IMR-90 (cell line): Measurements from ENCODE around the gene IKZF4. TPM values are rescaled to one million over a fixed set of nuclear protein-coding genes. Genes with fewer than 3 reads are reported as not detected.
A peak's percentile ranks its signal among the peaks of the same experiment; 100 is the strongest.

ENCODE experiments used
- ATAC-seq: fragments of 200-7000 bp; cut with Tn5 transposase; 2 replicates; pipeline ENCODE4 v1.9.1; 2020; ENCODE audit warnings: low read depth, mild to moderate bottlenecking, moderate library complexity
- BruUV-seq: library from RNA; stranded (reverse); fragments of 400-500 nt; replicated peaks from 2 replicates; lab custom pipeline; 2021; lab: Mats Ljungman, UMichigan
- CTCF ChIA-PET: fragments of 300-600 bp; formaldehyde crosslinking; extraction: SDS; loops from one replicate; lab custom pipeline; 2021; ENCODE audit warnings: antibody characterized with exemption; lab: Yijun Ruan, JAX
- POLR2A ChIA-PET: fragments of 300-600 bp; sonication (Branson Sonifier 250); formaldehyde crosslinking; loops from one replicate; lab custom pipeline; 2022; ENCODE audit warnings: antibody characterized with exemption; ENCODE audit not compliant: unreplicated experiment; lab: Charles Lee
- DNase-seq: peaks from one replicate; pipeline ENCODE4 v3.0.0; 2013
- H2AFZ ChIP-seq: replicated peaks from 2 replicates; pipeline ENCODE3; 2013; ENCODE audit warnings: low read length, mild to moderate bottlenecking; ENCODE audit not compliant: poor library complexity
- H2AK5ac ChIP-seq: 2 replicates; pipeline ENCODE4 v1.6.1; 2013; ENCODE audit warnings: low read depth, low read length, inconsistent platforms
- H2AK9ac ChIP-seq: replicated peaks from 2 replicates; pipeline ENCODE3; 2013; ENCODE audit warnings: mild to moderate bottlenecking, low read depth, low read length, moderate library complexity; ENCODE audit not compliant: poor library complexity
- H2BK120ac ChIP-seq: 2 replicates; pipeline ENCODE4 v1.6.1; 2013; ENCODE audit warnings: low read depth, low read length, inconsistent platforms
- H2BK15ac ChIP-seq: 3 replicates; pipeline ENCODE4 v1.6.1; 2013; ENCODE audit warnings: low read depth, low read length, inconsistent platforms
- H2BK20ac ChIP-seq: 2 replicates; pipeline ENCODE4 v1.6.1; 2013; ENCODE audit warnings: low read depth, mild to moderate bottlenecking, inconsistent platforms, low read length, moderate library complexity
- H2BK5ac ChIP-seq: 2 replicates; pipeline ENCODE4 v1.6.1; 2013; ENCODE audit warnings: mild to moderate bottlenecking, low read depth, low read length, inconsistent platforms; ENCODE audit not compliant: poor library complexity, severe bottlenecking
- H3K14ac ChIP-seq: replicated peaks from 2 replicates; pipeline ENCODE4 v1.6.1; 2013; ENCODE audit warnings: low read depth, low read length, inconsistent platforms
- H3K18ac ChIP-seq: 2 replicates; pipeline ENCODE4 v1.6.1; 2013; ENCODE audit warnings: low read depth, low read length, control low read depth
- H3K23ac ChIP-seq: 2 replicates; pipeline ENCODE4 v1.6.1; 2013; ENCODE audit warnings: low read depth, low read length, inconsistent platforms
- H3K27ac ChIP-seq: 2 replicates; pipeline ENCODE4 v1.5.1; 2013; ENCODE audit warnings: mild to moderate bottlenecking, control low read depth, low read length; ENCODE audit not compliant: insufficient read depth
- H3K27me3 ChIP-seq: 2 replicates; pipeline ENCODE4 v1.6.1; 2013; ENCODE audit warnings: low read length; ENCODE audit not compliant: control insufficient read depth, insufficient read depth
- H3K36me3 ChIP-seq: 2 replicates; pipeline ENCODE4 v1.6.1; 2013; ENCODE audit warnings: low read length, mixed read lengths; ENCODE audit not compliant: control insufficient read depth, insufficient read depth
- H3K4ac ChIP-seq: 2 replicates; pipeline ENCODE4 v1.6.1; 2013; ENCODE audit warnings: low read depth, low read length, inconsistent platforms
- H3K4me1 ChIP-seq: 2 replicates; pipeline ENCODE4 v1.6.1; 2013; ENCODE audit warnings: low read length, mixed read lengths; ENCODE audit not compliant: control insufficient read depth, insufficient read depth
- H3K4me2 ChIP-seq: 2 replicates; pipeline ENCODE4 v1.6.1; 2013; ENCODE audit warnings: low read depth, mild to moderate bottlenecking, control low read depth, low read length, moderate library complexity
- H3K4me3 ChIP-seq: 2 replicates; pipeline ENCODE4 v1.5.1; 2013; ENCODE audit warnings: low read depth, mild to moderate bottlenecking, control low read depth, low read length, moderate library complexity; ENCODE audit not compliant: insufficient read depth
- H3K56ac ChIP-seq: 2 replicates; pipeline ENCODE4 v1.6.1; 2013; ENCODE audit warnings: low read length, inconsistent platforms; ENCODE audit not compliant: insufficient read depth; ENCODE audit errors: extremely low read depth
- H3K79me1 ChIP-seq, 2 experiments: 2 replicates each; pipeline ENCODE4 v1.6.1; 2013; ENCODE audit warnings: low read length in 2 of 2, inconsistent platforms in 1 of 2, low read depth in 1 of 2
- H3K9ac ChIP-seq: 2 replicates; pipeline ENCODE4 v1.6.1; 2013; ENCODE audit warnings: low read depth, low read length, control low read depth
- H3K9me1 ChIP-seq: 2 replicates; pipeline ENCODE4 v1.6.1; 2013; ENCODE audit warnings: low read length, inconsistent platforms; ENCODE audit not compliant: insufficient read depth
- H3K9me3 ChIP-seq: 2 replicates; pipeline ENCODE4 v1.6.1; 2013; ENCODE audit warnings: low read length; ENCODE audit not compliant: control insufficient read depth, insufficient read depth
- H4K20me1 ChIP-seq: 2 replicates; pipeline ENCODE4 v1.6.1; 2013; ENCODE audit warnings: low read length, inconsistent platforms; ENCODE audit not compliant: insufficient read depth
- H4K5ac ChIP-seq: 2 replicates; pipeline ENCODE4 v1.6.1; 2013; ENCODE audit warnings: mild to moderate bottlenecking, low read depth, low read length, control low read depth
- H4K8ac ChIP-seq, 2 experiments: 2 replicates each; pipeline ENCODE4 v1.6.1; 2013; ENCODE audit warnings: low read depth in 2 of 2, low read length in 2 of 2, control low read depth in 1 of 2, inconsistent platforms in 1 of 2
- H4K91ac ChIP-seq: 2 replicates; pipeline ENCODE4 v1.6.1; 2013; ENCODE audit warnings: low read depth, low read length, inconsistent platforms; ENCODE audit not compliant: insufficient read depth
- BHLHE40 ChIP-seq: fragments of 150-350 bp; IDR thresholded peaks from 2 replicates; pipeline ENCODE4 v1.6.1; 2016; ENCODE audit warnings: mild to moderate bottlenecking, low read depth, low read length
- CEBPB ChIP-seq: IDR thresholded peaks from 2 replicates; pipeline ENCODE4 v1.6.1; 2012; ENCODE audit warnings: low read depth, low read length, improper control_type of control experiment
- CHD1 ChIP-seq: IDR thresholded peaks from 2 replicates; pipeline ENCODE4 v1.6.1; 2012; ENCODE audit warnings: low read depth, low read length, improper control_type of control experiment
- CTCF ChIP-seq: conservative IDR thresholded peaks from 2 replicates; pipeline ENCODE4 v1.5.1; 2012; ENCODE audit warnings: mild to moderate bottlenecking, low read depth, low read length, improper control_type of control experiment
- ELK1 ChIP-seq: fragments of 150-350 bp; IDR thresholded peaks from 2 replicates; pipeline ENCODE4 v1.6.1; 2016; ENCODE audit warnings: low read depth, mild to moderate bottlenecking, low read length, moderate library complexity, borderline replicate concordance
- MAFK ChIP-seq: IDR thresholded peaks from 2 replicates; pipeline ENCODE4 v1.6.1; 2012; ENCODE audit warnings: low read depth, low read length, improper control_type of control experiment
- MAZ ChIP-seq: IDR thresholded peaks from 2 replicates; pipeline ENCODE4 v1.6.1; 2012; ENCODE audit warnings: low read depth, mild to moderate bottlenecking, low read length, improper control_type of control experiment, moderate library complexity, borderline replicate concordance
- NFE2L2 ChIP-seq: fragments of 150-350 bp; IDR thresholded peaks from 2 replicates; pipeline ENCODE4 v1.6.1; 2016; ENCODE audit warnings: low read depth, mild to moderate bottlenecking, low read length
- POLR2A ChIP-seq: IDR thresholded peaks from 2 replicates; pipeline ENCODE4 v1.6.1; 2012; ENCODE audit warnings: mild to moderate bottlenecking, low read depth, low read length
- RAD21 ChIP-seq: IDR thresholded peaks from 2 replicates; pipeline ENCODE4 v1.6.1; 2012; ENCODE audit warnings: low read length, improper control_type of control experiment
- RCOR1 ChIP-seq: IDR thresholded peaks from 2 replicates; pipeline ENCODE4 v1.6.1; 2012; ENCODE audit warnings: mild to moderate bottlenecking, low read length, improper control_type of control experiment; ENCODE audit not compliant: insufficient replicate concordance
- RFX5 ChIP-seq: IDR thresholded peaks from 2 replicates; pipeline ENCODE4 v1.8.0; 2012; ENCODE audit warnings: low read depth, mild to moderate bottlenecking, low read length, moderate library complexity
- SMC3 ChIP-seq: fragments of 150-350 bp; IDR thresholded peaks from 2 replicates; pipeline ENCODE4 v1.6.1; 2016; ENCODE audit warnings: low read depth, mild to moderate bottlenecking, antibody characterized with exemption, low read length, moderate library complexity
- USF2 ChIP-seq: fragments of 150-350 bp; IDR thresholded peaks from 2 replicates; pipeline ENCODE4 v1.6.1; 2017; ENCODE audit warnings: mild to moderate bottlenecking, antibody characterized with exemption, low read length, low read depth
- WGBS, 2 experiments: methylation state at CpG; one replicate each; pipeline versions ENCODE4 v1.1.5 to v1.1.7; 2013; ENCODE audit warnings: missing lambda C conversion rate in 2 of 2; ENCODE audit not compliant: insufficient read length in 1 of 2; ENCODE audit errors: extremely low coverage in 2 of 2; 5-methylcytosine and 5-hydroxymethylcytosine counted together
- dilution Hi-C: fragments of 300-500 bp; cut with HindIII; formaldehyde crosslinking; loops from one replicate; pipeline ENCODE4 v1.14.3; 2018; ENCODE audit warnings: low sequenced_read_pairs; ENCODE audit not compliant: unreplicated experiment
- in situ Hi-C: fragments of 300-500 bp; cut with MboI; formaldehyde crosslinking; loops from 3 replicates; pipeline ENCODE4 v1.14.3; 2019; ENCODE audit warnings: low sequenced_read_pairs, inconsistent platforms, mixed read lengths
- intact Hi-C: fragments of 100-400 bp; cut with micrococcal nuclease; formaldehyde crosslinking; loops from 2 replicates; pipeline ENCODE4 v1.10.0; 2022
- polyA plus RNA-seq, 3 experiments: library from polyadenylated mRNA; depleted of rRNA; stranded (reverse); fragments of >200 nt; gene quantifications; 2 replicates each; pipeline ENCODE4 v1.2.3, GENCODE V29; 2012; ENCODE audit warnings: low replicate concordance in 1 of 3
- total RNA-seq: library from RNA; depleted of rRNA; stranded (reverse); fragments of >200 nt; gene quantifications from 2 replicates; pipeline ENCODE4 v1.2.3, GENCODE V29; 2012

IKZF4 gene
- total and polyA plus RNA-seq, 2 of the 4 experiments (the other 2 are of a cell fraction), result 1.8 to 7.1 TPM

- no peak overlapping the region for H2AFZ ChIP-seq
- POLR2A ChIA-PET, result interaction anchor here (0.5 kb wide), 1 partner anchor 13 kb away, joined by 6 read pairs; no protein-coding TSS in a partner anchor
These were observed 24.6 kb upstream of the IKZF4 start for GRCh38 chr12:55996201-55996714.

More at GRCh38 chr12:55996201-55996714, 24.6 kb upstream of the IKZF4 start:
- H3K27me3 ChIP-seq, result no peaks in the 10 kb centered on the region
- no peak overlapping the region for H4K5ac ChIP-seq
- no peaks in the 10 kb centered on the region for H3K9me3 ChIP-seq
- H2BK120ac ChIP-seq, result no peak overlapping the region
- ATAC-seq, result peak; percentile 19
- H2AK9ac ChIP-seq, result no peak overlapping the region
- no peak overlapping the region for H2BK5ac ChIP-seq
- H4K8ac ChIP-seq, result no peak overlapping the region
- intact Hi-C loops (loop anchor here (1.0 to 10.0 kb wide), 3 partner anchors 33 to 109 kb away; partner anchors contain the start of genes PA2G4 and RPS26), dilution Hi-C loops (no loop called here), in situ Hi-C loops (loop anchor here (5.0 kb wide), 1 partner anchor 41 kb away; no protein-coding TSS in a partner anchor)
- H3K79me1 ChIP-seq, result peaks cover 5 to 16% of the 10 kb centered on the region in 2 experiments
- peak overlapping the region; percentile 46; the same call in 1 of the 2 replicates for H3K9ac ChIP-seq
- no peak overlapping the region for H2AK5ac ChIP-seq
- H3K9me1 ChIP-seq, result no peaks in the 10 kb centered on the region
- H3K18ac ChIP-seq, result no peak overlapping the region
- H3K56ac ChIP-seq, result no peak overlapping the region
- H3K23ac ChIP-seq, result no peak overlapping the region
- H3K4me3 ChIP-seq, result peak overlapping the region; percentile 68; the same call in 1 of the 2 replicates
- H2BK15ac ChIP-seq, result no peak overlapping the region
- H3K36me3 ChIP-seq, result peaks cover 21% of the 10 kb centered on the region
- no peak overlapping the region for H4K91ac ChIP-seq
- TF ChIP-seq POLR2A (no peak), CEBPB (no peak), NFE2L2 (no peak), BHLHE40 (no peak), RFX5 (no peak), RCOR1 (no peak), SMC3 (peak; percentile 66), MAFK (no peak), CHD1 (no peak), MAZ (no peak), USF2 (no peak), ELK1 (no peak), RAD21 (peak; percentile 77), CTCF (peak; percentile 91)
- peak; percentile 62 for DNase-seq
- CTCF ChIA-PET, result interaction anchor here (0.6 to 1.8 kb wide), 9 partner anchors 9 to 116 kb away, joined by 3 to 8 read pairs (median 3); no protein-coding TSS in a partner anchor
- H4K20me1 ChIP-seq, result no peaks in the 10 kb centered on the region; the same call in 1 of the 2 replicates
- no peak overlapping the region for H3K14ac ChIP-seq
- H3K27ac ChIP-seq, result peak overlapping the region; percentile 13; the same call in 1 of the 2 replicates
- peak overlapping the region; percentile 90 for H3K4me2 ChIP-seq
- no peak overlapping the region for H2BK20ac ChIP-seq
- no peak overlapping the region for H3K4ac ChIP-seq
- BruUV-seq, result no TSS peak
- H3K4me1 ChIP-seq, result peaks cover 4% of the 10 kb centered on the region
- WGBS, 2 experiments, result 93% methylated on average over 3 of the region's 14 CpGs; no CpG with 5 or more reads in 1 of the 2 experiments
